ENCODE results near the gene CLEC17A.

Gene CLEC17A

DNA sequence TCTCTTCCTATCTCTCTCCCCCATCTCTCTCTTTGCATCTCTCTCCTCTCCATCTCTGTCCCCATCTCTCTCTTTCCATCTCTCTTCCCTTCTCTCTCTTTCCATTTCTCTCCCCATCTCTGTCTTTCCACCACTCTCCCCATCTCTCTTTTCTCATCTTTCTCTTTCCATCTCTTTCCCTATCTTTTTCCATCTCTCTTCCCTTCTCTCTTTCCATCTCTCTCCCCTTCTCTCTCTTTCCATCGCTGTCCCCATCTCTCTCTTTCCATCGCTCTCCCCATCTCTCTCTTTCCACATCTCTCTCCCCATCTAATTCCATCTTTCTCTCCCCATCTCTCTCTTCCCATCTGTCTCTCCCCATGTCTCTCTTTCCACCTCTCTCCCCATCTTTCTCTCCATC lies 67.3 kb downstream of the CLEC17A start:
- TF ChIP-seq, protein P1, sequence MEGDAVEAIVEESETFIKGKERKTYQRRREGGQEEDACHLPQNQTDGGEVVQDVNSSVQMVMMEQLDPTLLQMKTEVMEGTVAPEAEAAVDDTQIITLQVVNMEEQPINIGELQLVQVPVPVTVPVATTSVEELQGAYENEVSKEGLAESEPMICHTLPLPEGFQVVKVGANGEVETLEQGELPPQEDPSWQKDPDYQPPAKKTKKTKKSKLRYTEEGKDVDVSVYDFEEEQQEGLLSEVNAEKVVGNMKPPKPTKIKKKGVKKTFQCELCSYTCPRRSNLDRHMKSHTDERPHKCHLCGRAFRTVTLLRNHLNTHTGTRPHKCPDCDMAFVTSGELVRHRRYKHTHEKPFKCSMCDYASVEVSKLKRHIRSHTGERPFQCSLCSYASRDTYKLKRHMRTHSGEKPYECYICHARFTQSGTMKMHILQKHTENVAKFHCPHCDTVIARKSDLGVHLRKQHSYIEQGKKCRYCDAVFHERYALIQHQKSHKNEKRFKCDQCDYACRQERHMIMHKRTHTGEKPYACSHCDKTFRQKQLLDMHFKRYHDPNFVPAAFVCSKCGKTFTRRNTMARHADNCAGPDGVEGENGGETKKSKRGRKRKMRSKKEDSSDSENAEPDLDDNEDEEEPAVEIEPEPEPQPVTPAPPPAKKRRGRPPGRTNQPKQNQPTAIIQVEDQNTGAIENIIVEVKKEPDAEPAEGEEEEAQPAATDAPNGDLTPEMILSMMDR (IDR thresholded peaks at IDR 0.05; ENCODE audit: extremely low read depth, missing control alignments), result no peak
- DNase-seq (ENCODE audit: low spot score), result no peak

DNA sequence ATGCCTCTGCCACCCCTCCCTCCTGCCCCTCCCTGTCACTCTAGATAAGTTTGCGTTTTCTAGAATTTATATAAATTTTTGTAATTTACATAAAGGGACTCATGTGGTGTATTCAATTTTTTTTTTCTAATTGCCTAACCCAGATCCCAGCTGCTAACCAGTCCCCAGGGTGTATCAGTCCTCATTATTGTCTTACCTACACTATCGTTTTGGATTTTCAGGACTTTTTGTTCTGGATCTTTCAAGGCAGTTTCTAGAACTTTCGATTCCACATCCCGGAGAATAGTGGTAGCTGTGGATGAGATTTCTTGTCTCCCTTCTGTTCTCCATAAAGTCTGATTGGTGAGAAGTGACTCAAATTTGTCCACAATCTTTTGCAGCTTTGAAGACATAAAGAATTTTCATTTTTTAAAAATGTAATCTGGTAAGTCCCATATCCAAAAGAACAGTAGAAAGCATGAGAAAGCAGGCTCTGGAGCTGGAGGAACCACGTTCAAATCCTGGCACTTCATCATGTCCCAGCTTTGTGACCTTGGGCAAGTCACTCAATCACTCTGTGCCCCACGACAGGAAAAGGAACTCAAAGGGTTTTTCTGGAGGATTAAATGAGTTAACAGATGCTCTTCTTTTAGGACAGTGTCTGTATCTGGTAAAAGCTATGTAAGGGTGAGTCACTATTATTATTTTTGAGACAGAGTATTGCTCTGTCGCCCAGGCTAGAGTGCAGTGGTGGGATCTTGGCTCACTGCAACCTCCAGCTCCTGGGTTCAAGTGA lies 72.1 kb downstream of the CLEC17A start:
- TF ChIP-seq, protein P1 (IDR thresholded peaks at IDR 0.05; ENCODE audit: extremely low read depth, missing control alignments), result no peak
- no peak for DNase-seq (ENCODE audit: low spot score)

DNA sequence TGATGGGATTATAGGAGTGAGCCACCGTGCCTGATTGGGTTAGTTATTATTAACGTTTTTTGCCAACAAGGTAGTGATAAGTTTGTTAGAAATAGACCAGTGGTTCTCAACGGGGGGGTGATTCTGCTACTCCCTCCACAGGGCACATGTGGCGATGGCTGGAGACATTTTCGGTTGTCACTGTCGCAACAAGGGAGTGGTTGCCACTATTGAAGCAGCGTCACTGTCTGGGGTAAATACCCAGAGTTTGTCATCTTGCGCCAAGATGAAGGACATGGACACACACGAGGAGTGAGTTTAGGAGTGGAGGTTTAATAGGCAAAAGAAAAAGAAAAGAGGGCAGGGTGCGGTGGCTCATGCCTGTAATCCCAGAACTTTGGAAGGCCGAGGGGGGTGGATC lies 72.8 kb downstream of the CLEC17A start:
- TF ChIP-seq, protein P1 (IDR thresholded peaks at IDR 0.05; ENCODE audit: extremely low read depth, missing control alignments), result no peak
- DNase-seq (ENCODE audit: low spot score), result no peak

DNA sequence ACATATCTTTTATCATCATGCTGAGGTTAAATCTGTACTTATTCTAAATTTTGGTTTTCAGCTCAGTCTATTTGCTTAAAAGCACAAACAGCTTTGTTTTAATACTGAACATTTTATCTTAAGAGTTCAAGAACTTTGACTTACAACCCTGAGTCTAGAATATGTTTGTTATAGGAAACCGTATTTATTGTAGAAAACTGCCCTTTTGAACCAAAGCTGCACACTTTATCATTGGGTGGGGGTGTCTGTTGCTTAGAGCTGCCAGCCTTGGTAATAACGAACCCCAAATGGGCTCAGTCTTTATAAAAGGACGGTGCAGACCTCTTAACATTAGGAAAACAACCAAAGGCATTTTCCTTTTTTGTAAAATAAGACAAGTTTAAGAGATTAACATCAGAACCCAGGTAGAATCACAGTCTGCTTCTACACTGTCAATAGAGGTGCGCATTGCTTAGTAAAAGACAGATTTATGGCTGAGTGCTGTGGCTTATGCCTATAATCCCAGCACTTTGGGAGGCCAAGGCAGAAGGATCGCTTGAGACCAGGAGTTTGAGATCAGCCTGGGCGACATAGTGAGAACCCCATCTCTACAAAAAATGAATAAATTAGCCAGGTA lies 77.1 kb downstream of the CLEC17A start:
- DNase-seq (ENCODE audit: low spot score), result no peak
- TF ChIP-seq, protein P1 (IDR thresholded peaks at IDR 0.05; ENCODE audit: extremely low read depth, missing control alignments), result no peak

DNA sequence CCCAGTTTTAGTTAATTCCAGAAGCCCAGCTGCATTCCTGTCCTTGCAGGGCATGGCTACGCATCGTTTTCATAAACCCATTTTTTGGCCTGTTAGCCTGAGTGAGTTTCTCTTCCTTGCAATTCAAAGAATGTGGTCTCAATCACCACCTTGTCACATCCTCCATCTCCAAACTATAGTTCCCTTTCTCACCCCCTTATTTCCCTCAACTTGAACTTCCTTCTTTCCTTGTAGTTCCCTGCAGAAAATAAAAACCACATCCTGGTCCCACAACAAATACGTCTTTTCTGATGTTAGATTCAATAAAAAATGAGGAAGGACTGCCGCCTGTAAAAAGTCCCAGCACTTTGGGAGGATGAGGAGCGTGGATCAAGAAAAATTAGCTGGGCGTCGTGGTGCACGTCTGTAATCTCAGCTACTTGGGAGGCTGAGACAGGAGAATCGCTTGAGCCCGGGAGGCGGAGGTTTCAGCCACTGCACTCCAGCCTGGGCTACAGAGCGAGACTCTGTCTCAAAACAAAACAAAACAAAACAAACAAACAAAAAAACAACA lies 78.6 kb downstream of the CLEC17A start:
- TF ChIP-seq, protein P1 (IDR thresholded peaks at IDR 0.05; ENCODE audit: extremely low read depth, missing control alignments), result no peak

More for the DNA sequence above, 78.6 kb downstream of the CLEC17A start:
- DNase-seq (ENCODE audit: low spot score), result no peak
